Inflammatory macrophage treated with lipopolysaccharide for 4 hours (primary cell): ENCODE measurements around the gene POLR2A.
A peak's percentile ranks its signal among the peaks of the same experiment; 100 is the strongest.
"Not testable (repeated sequence)": the region's sequence is repeated elsewhere in the genome, so short reads cannot be mapped to it uniquely, and the experiment has no call there.

Experiments
- DNase-seq: peaks from one replicate; pipeline ENCODE4 v3.0.0-alpha.2; 2020

POLR2A gene

GRCh38 chr17:7460850-7461660 lies 23.1 kb upstream of the POLR2A start:
- no peak for DNase-seq

GRCh38 chr17:7462474-7463371 lies 21.4 kb upstream of the POLR2A start:
- no peak for DNase-seq

GRCh38 chr17:7463372-7463846 lies 20.8 kb upstream of the POLR2A start:
- no peak for DNase-seq

- DNase-seq: no peak
These were observed 20.1 kb upstream of the POLR2A start for GRCh38 chr17:7464081-7464480.

- DNase-seq: no peak
These were observed 18.4 kb upstream of the POLR2A start for GRCh38 chr17:7465597-7466275.

- DNase-seq: no peak
These were observed 17.9 kb upstream of the POLR2A start for GRCh38 chr17:7466318-7466638.

GRCh38 chr17:7466639-7467341 lies 17.4 kb upstream of the POLR2A start:
- DNase-seq: peak; percentile 65

- DNase-seq: no peak
These were observed 16.7 kb upstream of the POLR2A start for GRCh38 chr17:7467498-7467897.

- no peak for DNase-seq
These were observed 15.9 kb upstream of the POLR2A start for GRCh38 chr17:7468290-7468689.

- no peak for DNase-seq
These were observed 15.3 kb upstream of the POLR2A start for GRCh38 chr17:7468804-7469389.

GRCh38 chr17:7469843-7470242 lies 14.3 kb upstream of the POLR2A start:
- not testable (repeated sequence) for DNase-seq

GRCh38 chr17:7470457-7470973 lies 13.7 kb upstream of the POLR2A start:
- DNase-seq: not testable (repeated sequence)

GRCh38 chr17:7471729-7472128 lies 12.4 kb upstream of the POLR2A start:
- DNase-seq: no peak

GRCh38 chr17:7474767-7475166 lies 9.4 kb upstream of the POLR2A start:
- not testable (repeated sequence) for DNase-seq

GRCh38 chr17:7475764-7476422 lies 8.3 kb upstream of the POLR2A start:
- peak; percentile 79 for DNase-seq

GRCh38 chr17:7476494-7476893 lies 7.7 kb upstream of the POLR2A start:
- DNase-seq: no peak

- no peak for DNase-seq
These were observed 7.2 kb upstream of the POLR2A start for GRCh38 chr17:7476951-7477350.

- peak; percentile 22 for DNase-seq
These were observed 6.5 kb upstream of the POLR2A start for GRCh38 chr17:7477392-7478275.

- DNase-seq: no peak
These were observed 5.6 kb upstream of the POLR2A start for GRCh38 chr17:7478276-7479212.
